Left lung (tissue), 10 donors: ENCODE results near the gene ADCYAP1. TPM values are rescaled to one million over a fixed set of nuclear protein-coding genes. Genes with fewer than 3 reads are reported as not detected.
A peak's percentile ranks its signal among the peaks of the same experiment; 100 is the strongest.

Experiments
- ATAC-seq: fragments of 200-7000 bp; cut with Tn5 transposase; one replicate; pipeline ENCODE4 v1.9.1; 2020; ENCODE audit warnings: moderate library complexity
- DNase-seq, 4 donors: peaks; one replicate each; pipeline ENCODE4 v3.0.0-alpha.2; 2013 to 2020
- H3K27ac ChIP-seq, 2 donors: fragments of 200-600 bp; sonication (generic) in 1 of 2; one replicate each; pipeline versions ENCODE4 v1.5.0 to v1.8.0; 2020 to 2021
- H3K27me3 ChIP-seq, 2 donors: fragments of 200-600 bp; sonication (generic) in 1 of 2; one replicate each; pipeline versions ENCODE4 v1.5.0 to v1.8.0; 2020 to 2021
- H3K36me3 ChIP-seq, 2 donors: fragments of 200-600 bp; sonication (generic) in 1 of 2; one replicate each; pipeline versions ENCODE4 v1.5.0 to v1.8.0; 2020 to 2021
- H3K4me1 ChIP-seq, 2 donors: fragments of 200-600 bp; one replicate each; pipeline ENCODE4 v1.8.0; 2021
- H3K4me3 ChIP-seq, 2 donors: fragments of 200-600 bp; sonication (generic) in 1 of 2; one replicate each; pipeline versions ENCODE4 v1.5.0 to v1.8.0; 2020 to 2021; ENCODE audit warnings: mild to moderate bottlenecking in 1 of 2
- H3K9me3 ChIP-seq, 2 donors: fragments of 200-600 bp; sonication (generic) in 1 of 2; one replicate each; pipeline versions ENCODE4 v1.5.0 to v1.8.0; 2020 to 2021
- CTCF ChIP-seq, 2 donors: fragments of 200-600 bp; sonication (generic) in 1 of 2; IDR thresholded peaks; one replicate each; pipeline versions ENCODE4 v1.5.0 to v1.8.0; 2021; ENCODE audit warnings: antibody characterized with exemption in 2 of 2
- intact Hi-C, 2 donors: fragments of 100-400 bp; cut with DNase I; formaldehyde crosslinking; loops; one replicate each; pipeline versions ENCODE4 v1.11.2 to v1.14.2; 2022
- polyA plus RNA-seq, 6 donors: library from polyadenylated mRNA; unstranded; fragments of 120-200 nt; gene quantifications; one replicate each; pipeline ENCODE4 v1.2.1, GENCODE V29; 2013; ENCODE audit not compliant: insufficient read length in 6 of 6
- total RNA-seq, 2 donors: library from RNA; stranded (reverse); fragmentation: NEBNext Ultra II Directional; extraction: Animal tissue kit (Norgen Biotek cat#: 25700); gene quantifications; one replicate each; pipeline ENCODE4 v1.2.1, GENCODE V29; 2021
- donor health status: DM: no; HTN: yes; CAD: no.
- donor health status: DM: no; HTN: no; CAD: no.

The ADCYAP1 gene
- total and polyA plus RNA-seq, 8 donors: 0.07 to 0.19 (median 0.10) TPM; not detected in 2

- Histone ChIP-seq H3K9me3 (no peaks in the 10 kb centered on the region), H3K4me3 (no peak overlapping the region), H3K27me3 (peaks cover 1 to 47% of the 10 kb centered on the region in 2 donors), H3K4me1 (no peaks in the 10 kb centered on the region), H3K36me3 (no peaks in the 10 kb centered on the region), H3K27ac (no peak overlapping the region)
- DNase-seq (no peak), ATAC-seq (no peak)
- no peak for TF ChIP-seq CTCF (IDR thresholded peaks at IDR 0.05)
- intact Hi-C loops: no loop called here
Observed at GRCh38 chr18:896315-896714, 8.4 kb upstream of the ADCYAP1 start.

- Histone ChIP-seq H3K27me3 (peaks cover 48 to 84% of the 10 kb centered on the region in 2 donors), H3K27ac (no peak overlapping the region), H3K4me1 (peaks cover 1 to 6% of the 10 kb centered on the region in 2 donors), H3K4me3 (no peak overlapping the region), H3K9me3 (no peaks in the 10 kb centered on the region), H3K36me3 (no peaks in the 10 kb centered on the region)
- no peak for TF ChIP-seq CTCF (IDR thresholded peaks at IDR 0.05)
- ATAC-seq (no peak), DNase-seq (no peak)
- intact Hi-C loops: no loop called here
Observed at GRCh38 chr18:901761-902160, 2.9 kb upstream of the ADCYAP1 start.

- no peak for TF ChIP-seq CTCF (IDR thresholded peaks at IDR 0.05)
- Histone ChIP-seq H3K36me3 (no peaks in the 10 kb centered on the region), H3K27me3 (peaks cover 52 to 89% of the 10 kb centered on the region in 2 donors), H3K4me1 (peaks cover 6 to 10% of the 10 kb centered on the region in 2 donors), H3K9me3 (no peaks in the 10 kb centered on the region), H3K4me3 (no peak overlapping the region), H3K27ac (no peak overlapping the region)
- intact Hi-C loops: no loop called here
- ATAC-seq: no peak
- DNase-seq: no peak
Observed at GRCh38 chr18:902229-902628, 2.4 kb upstream of the ADCYAP1 start.

GRCh38 chr18:903701-904100, 970 bp upstream of the ADCYAP1 start:
- peaks cover 67 to 97% of the 10 kb centered on the region in 2 donors for H3K27me3 ChIP-seq
- intact Hi-C loops: no loop called here
- H3K4me1 ChIP-seq: peaks cover 15 to 25% of the 10 kb centered on the region in 2 donors
- no peak for TF ChIP-seq CTCF (IDR thresholded peaks at IDR 0.05)
- H3K27ac ChIP-seq: no peak overlapping the region
- H3K4me3 ChIP-seq: no peak overlapping the region
- ATAC-seq: peak; percentile 68
- peak; percentile 40 to 71 (median 54) for DNase-seq
- H3K36me3 ChIP-seq: no peaks in the 10 kb centered on the region
- no peaks in the 10 kb centered on the region for H3K9me3 ChIP-seq

- H3K27me3 ChIP-seq: peaks cover 84 to 100% of the 10 kb centered on the region in 2 donors
- peaks cover 15 to 32% of the 10 kb centered on the region in 2 donors for H3K4me1 ChIP-seq
- no peaks in the 10 kb centered on the region for H3K36me3 ChIP-seq
- no peak overlapping the region for H3K4me3 ChIP-seq
- intact Hi-C loops: no loop called here
- DNase-seq: peak in 1 of 4 donors; percentile 62
- no peak for ATAC-seq
- H3K9me3 ChIP-seq: no peaks in the 10 kb centered on the region
- H3K27ac ChIP-seq: no peak overlapping the region
- no peak for TF ChIP-seq CTCF (IDR thresholded peaks at IDR 0.05)
Observed at GRCh38 chr18:905307-905947, 756 bp downstream of the ADCYAP1 start.
